ENCODE data around the gene ST7L.

DNA sequence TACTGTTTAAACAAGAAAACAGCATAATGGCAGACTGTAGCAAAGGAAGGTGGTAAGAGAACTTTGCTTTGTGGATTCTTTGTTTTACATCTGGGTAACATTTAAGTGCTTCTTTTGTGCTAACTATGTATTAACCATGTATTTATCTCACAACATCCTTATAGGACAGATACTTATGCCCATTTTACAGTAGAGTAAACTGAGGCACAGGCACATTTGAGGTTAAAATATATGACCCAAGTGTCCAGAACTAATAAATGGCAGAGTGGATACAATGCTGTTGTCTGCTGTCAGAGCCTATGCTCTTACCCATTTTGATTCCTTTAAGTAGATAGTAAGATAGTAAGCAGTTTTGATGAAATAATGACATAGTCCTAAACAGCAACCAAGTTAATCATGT lies 7.9 kb upstream of the ST7L start:
- TF ChIP-seq, protein P1, sequence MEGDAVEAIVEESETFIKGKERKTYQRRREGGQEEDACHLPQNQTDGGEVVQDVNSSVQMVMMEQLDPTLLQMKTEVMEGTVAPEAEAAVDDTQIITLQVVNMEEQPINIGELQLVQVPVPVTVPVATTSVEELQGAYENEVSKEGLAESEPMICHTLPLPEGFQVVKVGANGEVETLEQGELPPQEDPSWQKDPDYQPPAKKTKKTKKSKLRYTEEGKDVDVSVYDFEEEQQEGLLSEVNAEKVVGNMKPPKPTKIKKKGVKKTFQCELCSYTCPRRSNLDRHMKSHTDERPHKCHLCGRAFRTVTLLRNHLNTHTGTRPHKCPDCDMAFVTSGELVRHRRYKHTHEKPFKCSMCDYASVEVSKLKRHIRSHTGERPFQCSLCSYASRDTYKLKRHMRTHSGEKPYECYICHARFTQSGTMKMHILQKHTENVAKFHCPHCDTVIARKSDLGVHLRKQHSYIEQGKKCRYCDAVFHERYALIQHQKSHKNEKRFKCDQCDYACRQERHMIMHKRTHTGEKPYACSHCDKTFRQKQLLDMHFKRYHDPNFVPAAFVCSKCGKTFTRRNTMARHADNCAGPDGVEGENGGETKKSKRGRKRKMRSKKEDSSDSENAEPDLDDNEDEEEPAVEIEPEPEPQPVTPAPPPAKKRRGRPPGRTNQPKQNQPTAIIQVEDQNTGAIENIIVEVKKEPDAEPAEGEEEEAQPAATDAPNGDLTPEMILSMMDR (IDR thresholded peaks at IDR 0.05; ENCODE audit: extremely low read depth in 1 of 2, insufficient read depth in 1 of 2, low read depth in 1 of 2, low read length in 2 of 2): no peak
- TF ChIP-seq POLR2A (IDR thresholded peaks at IDR 0.05; ENCODE audit: low read depth, low read length) (no peak), POLR2AphosphoS5 (IDR thresholded peaks at IDR 0.05; ENCODE audit: insufficient read depth, low read depth, low read length) (no peak)
